HG02678 (cell line): ENCODE data around the gene SYNE3.

ENCODE experiments used
- ATAC-seq: cut with Tn5 transposase; IDR thresholded peaks from one replicate; pipeline ENCODE4 v1.9.1; 2021; ENCODE audit warnings: mild to moderate bottlenecking, moderate library complexity; ENCODE audit not compliant: unreplicated experiment

SYNE3 gene, protein sequence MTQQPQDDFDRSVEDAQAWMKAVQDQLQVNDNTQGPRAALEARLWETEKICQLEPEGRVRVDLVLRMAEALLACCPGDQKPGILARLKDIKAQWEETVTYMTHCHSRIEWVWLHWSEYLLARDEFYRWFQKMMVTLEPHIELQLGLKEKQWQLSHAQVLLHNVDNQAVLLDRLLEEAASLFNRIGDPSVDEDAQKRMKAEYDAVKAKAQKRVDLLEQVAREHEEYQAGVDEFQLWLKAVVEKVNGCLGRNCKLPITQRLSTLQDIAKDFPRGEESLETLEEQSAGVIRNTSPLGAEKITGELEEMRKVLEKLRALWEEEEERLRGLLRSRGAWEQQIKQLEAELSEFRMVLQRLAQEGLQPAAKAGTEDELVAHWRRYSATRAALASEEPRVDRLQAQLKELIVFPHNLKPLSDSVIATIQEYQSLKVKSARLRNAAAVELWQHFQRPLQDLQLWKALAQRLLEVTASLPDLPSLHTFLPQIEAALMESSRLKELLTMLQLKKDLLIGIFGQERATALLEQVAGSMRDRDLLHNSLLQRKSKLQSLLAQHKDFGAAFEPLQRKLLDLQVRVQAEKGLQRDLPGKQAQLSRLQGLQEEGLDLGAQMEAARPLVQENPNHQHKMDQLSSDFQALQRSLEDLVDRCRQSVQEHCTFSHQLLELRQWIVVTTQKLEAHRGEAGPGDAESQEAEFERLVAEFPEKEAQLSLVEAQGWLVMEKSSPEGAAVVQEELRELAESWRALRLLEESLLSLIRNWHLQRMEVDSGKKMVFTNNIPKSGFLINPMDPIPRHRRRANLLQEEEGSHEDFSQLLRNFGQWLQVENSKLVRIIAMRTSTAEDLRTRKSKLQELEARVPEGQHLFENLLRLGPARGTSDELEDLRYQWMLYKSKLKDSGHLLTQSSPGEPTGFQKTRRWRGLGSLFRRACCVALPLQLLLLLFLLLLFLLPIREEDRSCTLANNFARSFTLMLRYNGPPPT

DNA sequence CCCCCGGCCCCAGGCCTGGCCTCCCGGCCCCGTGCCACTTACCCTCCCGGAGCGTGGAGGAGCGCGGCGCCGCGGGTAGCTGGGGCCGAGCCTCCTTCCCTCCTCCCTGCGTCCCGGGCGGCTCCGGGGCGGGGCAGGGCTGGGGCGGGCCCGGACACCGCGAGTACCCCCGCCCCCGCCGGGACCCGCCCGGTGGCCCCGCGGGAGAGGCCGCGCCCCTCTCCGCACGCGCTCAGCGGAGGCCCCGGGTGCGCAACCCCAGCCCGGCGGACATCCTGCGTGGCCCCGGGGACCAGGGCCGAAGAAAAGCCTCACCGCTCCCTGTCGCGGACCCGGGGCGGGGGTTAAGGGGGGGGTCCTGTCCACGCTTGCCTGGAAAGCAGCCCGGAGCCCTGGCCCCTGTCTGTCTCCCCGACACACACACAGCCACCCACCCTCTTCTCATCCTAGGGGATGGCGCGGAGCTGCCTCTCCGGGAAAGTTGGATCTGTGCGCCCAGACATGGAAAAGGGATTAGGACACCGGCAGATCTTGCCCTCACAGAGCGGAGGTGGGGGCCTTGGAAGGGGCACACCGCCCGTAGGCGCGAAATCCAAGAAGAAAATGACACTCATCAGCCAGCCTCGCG is at the start of gene SYNE3:
SYNE3 (minus strand) TSS at position 97 of the 628 bp plus-strand sequence. CDS start 40,829 bp downstream, outside the sequence.
- peak; percentile 42 for ATAC-seq

DNA sequence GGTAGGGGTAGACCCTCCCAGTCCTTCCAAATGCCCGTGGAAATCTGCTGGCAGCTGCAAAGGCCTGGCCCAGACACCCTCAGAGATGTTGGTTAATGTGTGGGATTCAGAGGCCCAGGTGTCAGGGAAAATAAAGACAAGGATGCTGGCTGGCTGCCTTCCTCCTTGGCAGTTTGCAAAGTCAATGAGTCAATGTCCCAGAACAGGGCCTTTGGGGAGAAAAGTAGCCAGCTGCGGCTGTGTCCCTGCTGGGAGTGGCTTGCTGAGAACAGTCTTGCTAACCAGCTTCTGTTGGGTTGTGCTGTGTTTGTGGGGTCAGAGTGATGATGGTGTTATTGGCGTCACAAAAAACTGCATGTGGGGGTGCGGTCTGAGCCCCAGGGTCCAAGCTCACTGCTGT is 47.6 kb upstream of the SYNE3 start:
- no peak for ATAC-seq

DNA sequence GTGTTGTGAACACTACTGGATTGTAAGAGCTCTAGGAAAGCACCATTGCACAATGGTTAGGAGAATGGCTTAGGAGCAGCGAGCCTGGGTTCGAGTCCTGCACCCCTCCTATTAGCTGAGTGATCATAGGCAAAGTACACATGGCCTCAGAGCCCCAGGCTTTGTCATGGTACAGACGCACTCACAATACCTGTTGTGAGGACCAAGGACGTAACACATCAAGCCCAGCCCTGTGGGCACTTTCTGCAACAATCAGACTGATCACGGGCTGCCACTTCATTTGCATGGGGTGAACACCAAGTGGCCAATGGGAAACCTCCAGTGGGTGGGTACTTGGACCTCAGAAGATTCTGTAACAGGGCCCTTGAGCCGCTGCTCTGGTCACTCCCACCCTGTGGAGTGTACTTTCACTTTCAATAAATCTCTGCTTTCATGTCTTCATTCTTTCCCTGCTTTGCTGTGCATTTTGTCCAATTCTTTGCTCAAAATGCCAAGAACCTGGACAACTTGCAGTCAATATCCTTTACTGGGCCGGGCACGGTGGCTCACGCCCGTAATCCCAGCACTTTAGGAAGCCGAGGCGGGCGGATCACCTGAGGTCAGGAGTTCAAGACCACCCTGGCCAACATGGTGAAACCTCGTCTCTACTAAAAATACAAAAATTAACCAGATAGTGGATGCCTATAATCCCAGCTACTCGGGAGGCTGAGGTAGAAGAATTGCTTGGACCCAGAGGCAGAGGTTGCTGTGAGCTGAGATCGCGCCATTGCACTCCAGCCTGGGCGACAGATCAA is 46.6 kb upstream of the SYNE3 start:
- no peak for ATAC-seq

GRCh38 chr14:95561001-95561412 is 44.6 kb upstream of the SYNE3 start:
- ATAC-seq, result peak; percentile 90

GRCh38 chr14:95559203-95559602 is 42.8 kb upstream of the SYNE3 start:
- no peak for ATAC-seq

DNA sequence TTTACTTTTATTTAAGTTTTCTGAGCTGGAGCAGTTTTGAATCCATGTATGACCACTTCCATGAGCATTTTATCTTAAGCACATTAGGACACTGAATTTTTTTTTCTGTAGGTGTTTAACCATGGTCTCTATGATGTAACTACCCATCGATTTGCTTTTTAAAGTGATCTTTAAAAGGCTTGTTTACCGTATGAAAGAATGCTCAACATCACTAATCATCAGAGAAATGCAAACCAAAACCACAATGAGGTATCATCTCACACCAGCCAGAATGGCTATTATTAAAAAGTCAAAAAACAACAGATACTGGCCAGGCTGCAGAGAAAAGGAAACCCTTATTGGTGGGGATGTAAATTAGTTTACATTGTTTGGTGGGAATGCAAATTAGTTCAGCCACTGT is 41.4 kb upstream of the SYNE3 start:
- ATAC-seq, result no peak

DNA sequence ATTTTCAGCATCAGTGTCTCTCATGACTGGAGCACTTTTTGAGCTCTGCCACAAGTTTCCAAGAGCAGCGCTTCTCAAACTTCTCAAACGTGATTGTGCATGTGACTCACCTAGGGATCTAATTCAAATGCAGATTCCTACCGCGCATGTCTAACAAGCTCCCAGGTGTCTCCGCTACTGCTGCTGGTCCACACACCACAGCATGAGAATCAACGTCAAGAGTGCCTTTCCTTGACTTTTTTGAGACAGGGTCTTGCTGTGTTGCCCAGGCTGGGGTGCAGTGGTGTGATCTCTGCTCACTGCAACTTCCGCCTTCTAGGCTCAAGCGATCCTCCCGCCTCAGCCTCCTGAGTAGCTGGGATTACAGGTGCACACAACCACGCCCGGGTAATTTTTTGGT is 40.8 kb upstream of the SYNE3 start:
- no peak for ATAC-seq

DNA sequence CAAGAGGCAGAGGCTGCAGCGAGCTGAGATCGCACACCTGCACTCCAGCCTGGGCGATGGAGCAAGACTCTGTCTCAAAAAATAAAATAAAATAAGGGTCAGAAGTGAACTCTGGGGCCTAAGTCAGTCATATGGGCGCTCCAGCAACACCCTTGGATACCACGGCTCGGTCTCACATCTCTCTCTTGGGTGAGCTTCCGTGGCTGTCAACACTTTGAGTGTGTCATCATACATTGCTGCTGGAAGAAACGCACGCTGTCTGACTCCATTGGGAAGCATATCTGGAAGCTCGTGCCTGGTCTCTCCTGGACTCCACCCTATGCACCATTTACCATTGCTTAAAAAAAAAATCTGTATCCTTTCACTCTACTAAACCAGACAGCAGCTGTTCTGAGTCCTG is 38.6 kb upstream of the SYNE3 start:
- no peak for ATAC-seq

- no peak for ATAC-seq
Measured at GRCh38 chr14:95553141-95553540, 36.7 kb upstream of the SYNE3 start.

DNA sequence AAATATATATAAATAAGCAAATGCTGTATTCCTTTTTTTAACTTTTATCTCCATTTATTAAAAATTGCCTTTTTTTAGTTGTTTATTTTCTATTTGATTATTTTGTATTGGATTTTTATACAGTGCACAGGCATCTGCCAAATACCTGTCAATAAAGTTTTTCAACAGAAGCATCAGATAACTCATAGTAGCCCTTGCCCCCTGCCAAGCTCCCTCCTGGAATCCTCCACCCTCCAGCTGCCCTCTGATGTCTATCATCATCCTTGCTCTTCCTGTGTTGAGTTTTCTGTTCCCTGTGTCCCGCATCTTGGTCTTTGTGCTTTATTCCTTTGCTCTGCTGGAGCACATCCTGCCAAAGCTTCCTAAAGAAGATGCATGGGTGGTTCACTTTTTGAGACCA is 35.0 kb upstream of the SYNE3 start:
- no peak for ATAC-seq

GRCh38 chr14:95549656-95550585 is 33.5 kb upstream of the SYNE3 start:
- no peak for ATAC-seq

DNA sequence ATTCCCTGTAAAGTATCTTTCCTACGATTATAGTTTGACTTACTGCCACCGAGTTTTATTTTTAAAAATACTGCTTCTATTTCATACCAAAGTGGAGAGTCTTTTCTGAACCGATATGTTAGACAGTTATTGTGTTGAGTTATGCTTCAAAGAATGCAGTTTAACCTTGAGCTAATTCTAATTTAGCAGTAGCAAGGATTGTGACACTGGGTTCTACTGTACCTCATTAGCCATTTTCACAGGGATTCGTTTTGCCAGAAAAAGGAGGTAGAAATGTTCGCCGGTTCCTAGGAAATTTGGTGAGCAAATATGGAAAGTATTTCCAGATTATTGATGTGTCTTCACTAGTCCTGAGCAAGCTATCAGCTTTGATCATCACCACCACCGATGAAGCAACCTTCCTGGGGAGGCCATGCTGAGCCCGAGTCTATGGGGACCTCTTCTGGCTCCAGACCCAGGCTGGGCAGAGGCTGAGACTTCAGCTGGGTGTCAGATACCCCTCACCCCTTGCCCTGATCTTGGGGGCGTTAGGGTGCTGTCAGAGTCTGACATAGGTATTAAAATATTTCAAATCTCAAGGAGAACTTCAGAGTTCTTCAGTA is 32.0 kb upstream of the SYNE3 start:
- ATAC-seq, result no peak

DNA sequence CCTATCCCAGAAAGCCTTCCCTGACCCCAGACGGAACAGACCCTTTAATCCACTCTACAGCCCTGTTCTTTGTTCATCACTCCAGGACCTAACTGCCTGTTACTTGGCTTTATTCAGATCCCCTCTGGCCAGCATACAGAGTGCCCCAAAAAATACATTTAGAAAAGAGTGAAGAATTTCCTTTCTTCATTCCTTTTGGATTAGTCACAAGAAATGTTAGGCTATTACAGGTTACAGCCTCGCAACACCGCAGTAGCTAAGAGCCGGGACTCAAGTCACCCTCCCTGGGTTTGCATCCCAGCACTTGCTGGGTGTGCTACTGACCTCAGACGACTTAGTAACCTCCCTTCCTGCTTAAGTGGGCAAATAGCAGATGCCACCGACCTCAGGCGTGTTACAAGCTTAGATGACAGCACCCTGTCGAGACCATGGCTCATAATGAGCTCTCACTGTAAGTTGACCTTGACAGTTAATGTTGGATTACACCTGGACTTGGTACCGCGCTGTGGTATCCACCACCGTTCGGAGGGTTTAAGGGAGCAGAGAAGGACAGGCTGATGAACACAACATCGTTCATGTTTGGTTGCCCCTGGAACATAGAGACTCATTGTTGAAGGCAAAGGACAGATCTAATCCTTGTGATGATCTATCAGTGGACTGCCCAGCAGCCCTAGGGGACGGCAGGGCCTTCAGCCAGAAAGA is 31.3 kb upstream of the SYNE3 start:
- no peak for ATAC-seq

DNA sequence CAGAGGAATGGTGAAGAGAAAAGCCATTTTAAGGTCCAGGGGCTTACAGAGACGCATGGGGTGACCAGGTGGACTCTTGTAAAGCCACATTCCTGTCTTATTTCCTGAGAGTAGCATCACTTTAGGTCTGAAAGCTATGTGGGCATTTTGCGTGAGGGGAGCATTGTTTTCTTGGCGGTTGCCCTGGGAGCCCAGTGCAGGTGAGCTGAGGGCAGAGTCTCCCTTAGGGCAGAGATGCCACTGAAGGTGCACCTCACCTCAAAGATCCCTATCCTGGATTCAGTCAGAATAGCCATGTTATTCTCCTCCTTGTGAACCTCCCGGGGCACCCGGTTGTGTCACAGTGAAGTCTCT is 30.8 kb upstream of the SYNE3 start:
- no peak for ATAC-seq

- no peak for ATAC-seq
Measured at GRCh38 chr14:95545515-95546168, 29.2 kb upstream of the SYNE3 start.

DNA sequence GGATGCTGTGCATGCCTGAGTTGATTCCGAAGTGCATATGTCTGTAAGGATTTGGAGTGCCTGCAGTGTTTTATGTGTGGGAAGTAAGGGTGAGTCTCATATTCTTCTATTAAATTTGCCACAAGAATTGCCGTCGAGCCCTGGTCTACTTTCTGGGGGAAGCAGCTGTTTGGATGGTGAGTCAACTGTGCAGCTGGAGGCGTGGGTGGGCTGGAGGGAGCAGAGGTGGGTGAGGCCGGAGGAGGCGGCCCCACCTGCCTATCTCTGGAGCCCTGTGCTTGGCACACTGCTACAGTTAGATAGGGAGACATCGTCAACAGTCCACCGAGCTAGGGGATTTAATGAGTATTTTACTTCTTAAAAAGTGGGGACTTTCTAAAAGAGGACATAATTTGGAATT is 28.1 kb upstream of the SYNE3 start:
- ATAC-seq, result no peak

DNA sequence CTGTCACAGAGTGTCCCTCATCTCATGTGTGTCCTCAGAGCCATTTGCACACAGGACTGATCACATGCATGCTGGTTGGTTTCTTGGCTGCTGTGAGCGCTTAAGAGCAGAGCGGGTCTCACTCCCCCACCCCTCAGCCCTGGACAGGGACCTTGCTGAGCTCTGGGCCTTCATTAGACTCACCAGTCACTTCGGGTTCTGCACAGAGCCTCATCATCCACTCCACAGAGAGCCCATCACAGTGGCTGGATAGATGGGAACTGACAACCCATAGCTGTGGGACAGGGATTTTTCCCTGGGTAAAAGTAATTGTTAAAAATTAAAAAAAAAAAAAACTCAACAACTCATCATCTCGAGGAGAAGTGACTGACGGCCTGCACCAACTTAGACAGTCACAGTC is 26.6 kb upstream of the SYNE3 start:
- ATAC-seq, result no peak
